AG10803 (cell line): Measurements from ENCODE around the gene CDC42BPB.

Experiments used
- DNase-seq: peaks from one replicate; pipeline ENCODE4 v3.0.0; 2010; ENCODE audit warnings: low read depth
- H3K4me3 ChIP-seq: 2 replicates; pipeline ENCODE4 v1.5.1; 2011; ENCODE audit warnings: mild to moderate bottlenecking, low read length, control low read depth
- TF ChIP-seq, protein P1 (sequence below): conservative IDR thresholded peaks from 2 replicates; pipeline ENCODE4 v1.5.1; 2011; ENCODE audit warnings: mild to moderate bottlenecking, low read length, control low read depth, inconsistent platforms

Gene CDC42BPB

DNA sequence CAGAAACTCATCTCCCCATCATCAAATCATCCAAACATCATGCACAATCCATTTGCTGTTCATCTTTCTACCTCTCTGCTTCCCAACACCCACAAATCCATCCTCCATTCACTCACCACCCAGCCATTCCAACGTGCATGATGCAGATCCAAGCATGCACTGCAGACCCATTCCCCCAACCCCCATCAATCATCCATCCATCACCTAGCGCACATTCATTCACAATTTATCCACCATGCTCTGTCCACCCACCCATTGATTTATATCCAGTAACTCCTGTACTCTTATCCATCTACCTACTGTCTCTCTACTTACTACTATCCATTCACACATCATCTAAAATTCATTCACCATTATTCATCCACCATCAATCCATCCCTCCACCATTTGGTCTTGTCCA lies 138.9 kb downstream of the CDC42BPB start:
- TF ChIP-seq, protein P1, sequence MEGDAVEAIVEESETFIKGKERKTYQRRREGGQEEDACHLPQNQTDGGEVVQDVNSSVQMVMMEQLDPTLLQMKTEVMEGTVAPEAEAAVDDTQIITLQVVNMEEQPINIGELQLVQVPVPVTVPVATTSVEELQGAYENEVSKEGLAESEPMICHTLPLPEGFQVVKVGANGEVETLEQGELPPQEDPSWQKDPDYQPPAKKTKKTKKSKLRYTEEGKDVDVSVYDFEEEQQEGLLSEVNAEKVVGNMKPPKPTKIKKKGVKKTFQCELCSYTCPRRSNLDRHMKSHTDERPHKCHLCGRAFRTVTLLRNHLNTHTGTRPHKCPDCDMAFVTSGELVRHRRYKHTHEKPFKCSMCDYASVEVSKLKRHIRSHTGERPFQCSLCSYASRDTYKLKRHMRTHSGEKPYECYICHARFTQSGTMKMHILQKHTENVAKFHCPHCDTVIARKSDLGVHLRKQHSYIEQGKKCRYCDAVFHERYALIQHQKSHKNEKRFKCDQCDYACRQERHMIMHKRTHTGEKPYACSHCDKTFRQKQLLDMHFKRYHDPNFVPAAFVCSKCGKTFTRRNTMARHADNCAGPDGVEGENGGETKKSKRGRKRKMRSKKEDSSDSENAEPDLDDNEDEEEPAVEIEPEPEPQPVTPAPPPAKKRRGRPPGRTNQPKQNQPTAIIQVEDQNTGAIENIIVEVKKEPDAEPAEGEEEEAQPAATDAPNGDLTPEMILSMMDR: no peak
- DNase-seq: no peak
- H3K4me3 ChIP-seq: no peak overlapping the region

GRCh38 chr14:102917469-102918211 lies 139.7 kb downstream of the CDC42BPB start:
- H3K4me3 ChIP-seq: no peak overlapping the region
- TF ChIP-seq, protein P1: peak; percentile 67
- peak; percentile 25 for DNase-seq

GRCh38 chr14:102917056-102917385 lies 140.3 kb downstream of the CDC42BPB start:
- no peak for DNase-seq
- no peak overlapping the region for H3K4me3 ChIP-seq
- TF ChIP-seq, protein P1: no peak

GRCh38 chr14:102916347-102917055 lies 140.8 kb downstream of the CDC42BPB start:
- H3K4me3 ChIP-seq: no peak overlapping the region
- no peak for DNase-seq
- TF ChIP-seq, protein P1: no peak

DNA sequence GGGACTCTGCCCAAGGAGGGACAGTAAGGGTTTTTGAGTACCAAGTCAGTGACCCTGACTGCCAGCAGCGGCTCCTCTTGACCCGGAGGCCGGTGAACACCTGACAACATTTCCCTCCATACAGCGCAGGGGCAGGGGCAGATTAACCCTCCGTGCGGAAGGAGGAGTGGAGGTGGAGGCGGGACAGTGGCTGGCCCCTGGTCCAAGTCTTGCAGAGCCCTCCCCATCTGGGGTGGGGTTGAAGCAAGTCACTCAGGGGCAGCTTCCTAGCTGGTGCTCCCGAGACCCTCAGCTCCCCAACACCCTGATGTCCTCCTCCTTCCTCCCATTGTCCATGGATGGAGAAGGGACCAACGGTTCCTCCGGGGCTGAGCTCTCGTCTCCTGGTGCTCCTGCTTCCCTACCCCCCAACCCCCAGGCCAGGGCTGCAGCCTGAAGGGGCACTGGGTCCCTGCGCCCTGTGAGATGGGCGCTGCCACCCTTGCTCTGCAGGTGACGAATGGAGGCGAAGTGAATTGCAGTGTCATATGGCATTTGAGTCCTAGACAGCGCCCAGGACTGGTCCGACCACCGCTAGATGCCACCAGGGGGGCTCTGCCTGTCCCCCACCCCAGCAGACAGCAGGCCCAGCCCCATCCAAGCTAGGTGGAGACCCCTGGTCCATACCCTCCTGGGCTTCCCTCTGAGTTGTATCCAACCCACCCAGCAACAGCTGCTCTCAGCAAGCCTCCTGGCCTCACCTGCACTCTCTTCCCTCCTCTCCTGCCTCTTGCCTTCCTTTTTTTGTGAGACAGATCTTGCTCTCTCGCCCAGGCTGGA lies 141.8 kb downstream of the CDC42BPB start:
- DNase-seq: no peak
- no peak overlapping the region for H3K4me3 ChIP-seq
- TF ChIP-seq, protein P1: no peak

DNA sequence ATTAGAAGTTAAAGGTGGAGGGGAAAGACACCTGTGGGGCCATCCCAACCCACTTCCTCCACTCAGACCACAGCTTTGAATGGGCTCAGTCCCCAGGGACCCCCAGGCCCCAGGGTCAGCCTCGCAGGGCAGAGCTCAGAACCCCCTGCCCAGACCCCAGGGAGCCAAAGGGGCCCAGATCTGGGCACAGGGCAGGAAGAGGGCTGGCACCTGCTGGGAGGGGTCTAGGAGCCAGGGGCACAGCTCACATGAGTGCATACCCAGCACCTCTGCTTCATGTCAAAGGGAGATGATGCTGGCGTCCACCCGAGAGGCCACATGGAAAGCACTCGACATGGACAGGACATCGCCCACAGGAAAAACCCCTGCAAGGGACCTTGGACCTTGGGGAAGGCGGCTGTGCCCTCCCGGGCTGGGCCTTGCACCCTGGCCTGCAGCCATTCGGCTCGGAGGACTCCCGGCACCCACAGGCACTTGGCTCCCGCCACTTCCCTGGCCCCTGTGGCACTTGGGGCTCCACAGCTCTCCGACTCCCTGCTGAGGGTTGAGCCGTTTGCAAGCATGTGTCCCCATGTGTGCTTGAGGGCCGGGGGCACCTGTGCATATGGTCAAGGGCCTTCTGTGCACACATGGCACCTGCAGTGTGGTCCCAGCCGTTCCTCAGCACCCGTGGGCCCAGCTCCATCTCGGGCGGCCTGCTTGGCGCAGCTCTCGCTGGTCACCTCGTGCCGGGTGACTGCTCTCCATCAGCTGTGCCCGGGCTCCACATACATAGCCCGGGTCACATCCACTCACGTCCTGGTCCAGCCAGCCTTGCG lies 142.7 kb downstream of the CDC42BPB start:
- no peak for DNase-seq
- H3K4me3 ChIP-seq: no peak overlapping the region
- TF ChIP-seq, protein P1: no peak
